Activated gamma-delta T cell treated with Interleukin-2 at 50 U/mL for 16 hours (primary cell): ENCODE measurements around the gene ESR1.
"Not testable (repeated sequence)": the region's sequence is repeated elsewhere in the genome, so short reads cannot be mapped to it uniquely, and the experiment has no call there.

Experiments
- DNase-seq: peaks from one replicate; pipeline ENCODE4 v3.0.0-alpha.2; 2020

ESR1 gene

GRCh38 chr6:152099446-152100182, 292.1 kb downstream of the ESR1 start:
- no peak for DNase-seq

- no peak for DNase-seq
These were observed 292.7 kb downstream of the ESR1 start for GRCh38 chr6:152100183-152100618.

- no peak for DNase-seq
These were observed 300.5 kb downstream of the ESR1 start for GRCh38 chr6:152107973-152108372.

GRCh38 chr6:152110886-152111820, 303.7 kb downstream of the ESR1 start:
- DNase-seq, result no peak

- DNase-seq, result no peak
These were observed 305.2 kb downstream of the ESR1 start for GRCh38 chr6:152112491-152113261.

GRCh38 chr6:152117156-152118133, 310.0 kb downstream of the ESR1 start:
- no peak for DNase-seq

- no peak for DNase-seq
These were observed 310.7 kb downstream of the ESR1 start for GRCh38 chr6:152118224-152118623.

- DNase-seq, result no peak
These were observed 311.2 kb downstream of the ESR1 start for GRCh38 chr6:152118678-152119077.

- no peak for DNase-seq
These were observed 312.3 kb downstream of the ESR1 start for GRCh38 chr6:152119831-152120230.

GRCh38 chr6:152121910-152122309, 314.4 kb downstream of the ESR1 start:
- DNase-seq, result no peak

- DNase-seq, result no peak
These were observed 315.0 kb downstream of the ESR1 start for GRCh38 chr6:152122434-152122833.

- DNase-seq, result no peak
These were observed 315.6 kb downstream of the ESR1 start for GRCh38 chr6:152123076-152123475.

- no peak for DNase-seq
These were observed 317.1 kb downstream of the ESR1 start for GRCh38 chr6:152124429-152125074.

- DNase-seq, result no peak
These were observed 320.1 kb downstream of the ESR1 start for GRCh38 chr6:152127432-152128165.

- no peak for DNase-seq
These were observed 322.2 kb downstream of the ESR1 start for GRCh38 chr6:152129691-152130151.

GRCh38 chr6:152130441-152130840, 323.0 kb downstream of the ESR1 start:
- DNase-seq, result no peak

GRCh38 chr6:152135755-152136448, 328.4 kb downstream of the ESR1 start:
- DNase-seq, result no peak

GRCh38 chr6:152136449-152136825, 329.0 kb downstream of the ESR1 start:
- DNase-seq, result no peak

- DNase-seq, result not testable (repeated sequence)
These were observed 330.9 kb downstream of the ESR1 start for GRCh38 chr6:152138344-152138743.

- no peak for DNase-seq
These were observed 334.6 kb downstream of the ESR1 start for GRCh38 chr6:152142105-152142504.
